Astrocyte (in vitro differentiated cells and primary cell): Measurements from ENCODE around the gene CCDC137. TPM values are rescaled to one million over a fixed set of nuclear protein-coding genes. Genes with fewer than 3 reads are reported as not detected.

ENCODE experiments used
- DNase-seq: peaks from one replicate; pipeline ENCODE4 v3.0.0-alpha.2; 2010; ENCODE audit warnings: low read depth
- FAIRE-seq: peaks from 2 replicates; lab custom pipeline; 2011; peaks lifted over from hg19 to GRCh38; lab: Jason Lieb, UNC
- H2AFZ ChIP-seq: 2 replicates; pipeline ENCODE4 v1.6.0; 2012; ENCODE audit warnings: low read depth, low read length, inconsistent platforms
- H3K27ac ChIP-seq: 2 replicates; pipeline ENCODE4 v1.5.1; 2011; ENCODE audit warnings: low read depth, low read length, inconsistent platforms
- H3K27me3 ChIP-seq: 2 replicates; pipeline ENCODE4 v1.6.0; 2011; ENCODE audit warnings: low read length, inconsistent platforms; ENCODE audit not compliant: insufficient read depth
- H3K36me3 ChIP-seq: 2 replicates; pipeline ENCODE4 v1.5.1; 2011; ENCODE audit warnings: low read length, inconsistent platforms; ENCODE audit not compliant: insufficient read depth
- H3K4me1 ChIP-seq: 2 replicates; pipeline ENCODE4 v1.5.1; 2011; ENCODE audit warnings: low read length, inconsistent platforms; ENCODE audit not compliant: insufficient read depth
- H3K4me2 ChIP-seq: 2 replicates; pipeline ENCODE4 v1.6.0; 2012; ENCODE audit warnings: low read length, inconsistent platforms
- H3K4me3 ChIP-seq: 2 replicates; pipeline ENCODE4 v1.5.1; 2011; ENCODE audit warnings: low read depth, mild to moderate bottlenecking, low read length, inconsistent platforms; ENCODE audit not compliant: insufficient read depth
- H3K79me2 ChIP-seq: 2 replicates; pipeline ENCODE4 v1.6.0; 2012; ENCODE audit warnings: mild to moderate bottlenecking, low read length, inconsistent platforms; ENCODE audit not compliant: insufficient read depth
- H3K9ac ChIP-seq: 2 replicates; pipeline ENCODE4 v1.6.0; 2012; ENCODE audit warnings: mild to moderate bottlenecking, low read length, inconsistent platforms
- H3K9me3 ChIP-seq: 2 replicates; pipeline ENCODE4 v1.5.1; 2012; ENCODE audit warnings: low read depth, mild to moderate bottlenecking, low read length, inconsistent platforms; ENCODE audit not compliant: insufficient read depth
- H4K20me1 ChIP-seq: 2 replicates; pipeline ENCODE4 v1.6.0; 2012; ENCODE audit warnings: low read length, inconsistent platforms; ENCODE audit not compliant: insufficient read depth
- H3K27ac Mint-ChIP-seq: one replicate; pipeline ENCODE4 v1.8.0; 2021; ENCODE audit warnings: mild to moderate bottlenecking, mixed read lengths; ENCODE audit not compliant: unreplicated experiment
- H3K27me3 Mint-ChIP-seq: one replicate; pipeline ENCODE4 v1.8.0; 2021; ENCODE audit warnings: low read depth, mixed read lengths; ENCODE audit not compliant: unreplicated experiment
- H3K36me3 Mint-ChIP-seq: one replicate; pipeline ENCODE4 v1.8.0; 2021; ENCODE audit warnings: low read depth, mixed read lengths; ENCODE audit not compliant: unreplicated experiment
- H3K4me1 Mint-ChIP-seq: one replicate; pipeline ENCODE4 v1.8.0; 2021; ENCODE audit warnings: low read depth, mixed read lengths; ENCODE audit not compliant: unreplicated experiment
- H3K4me3 Mint-ChIP-seq: one replicate; pipeline ENCODE4 v1.8.0; 2021; ENCODE audit warnings: mild to moderate bottlenecking, moderate library complexity, mixed read lengths; ENCODE audit not compliant: unreplicated experiment
- H3K9me3 Mint-ChIP-seq: one replicate; pipeline ENCODE4 v1.8.0; 2021; ENCODE audit warnings: mild to moderate bottlenecking, mixed read lengths; ENCODE audit not compliant: unreplicated experiment
- CTCF ChIP-seq: IDR thresholded peaks from 2 replicates; pipeline ENCODE4 v1.5.1; 2011; ENCODE audit warnings: low read depth, mild to moderate bottlenecking, inconsistent platforms, low read length, moderate library complexity; ENCODE audit not compliant: insufficient read depth
- EZH2 ChIP-seq: IDR thresholded peaks from 2 replicates; pipeline ENCODE4 v1.6.1; 2012; ENCODE audit warnings: mild to moderate bottlenecking, low read length, inconsistent platforms; ENCODE audit not compliant: insufficient read depth
- total RNA-seq: library from RNA; stranded (reverse); gene quantifications from 2 replicates; pipeline ENCODE4 v1.2.1, GENCODE V29; 2021

Gene CCDC137
- total RNA-seq, 1 donor from 2014 or later: 29.4 TPM

GRCh38 chr17:81659038-81659437 lies 7.5 kb upstream of the CCDC137 start:
- DNase-seq (no peak), FAIRE-seq (no peak)
- no peaks in the 10 kb centered on the region for H3K4me1 ChIP-seq
- no peaks in the 10 kb centered on the region for H3K9me3 ChIP-seq
- no peaks in the 10 kb centered on the region for H4K20me1 ChIP-seq
- no peaks in the 10 kb centered on the region for H3K27me3 ChIP-seq
- H3K36me3 Mint-ChIP-seq: no peaks in the 10 kb centered on the region
- TF ChIP-seq CTCF: no peak
- no peak for TF ChIP-seq EZH2
- H3K4me2 ChIP-seq: no peak overlapping the region
- no peaks in the 10 kb centered on the region for H3K27me3 Mint-ChIP-seq
- no peaks in the 10 kb centered on the region for H3K4me1 Mint-ChIP-seq
- no peaks in the 10 kb centered on the region for H3K79me2 ChIP-seq
- H3K27ac Mint-ChIP-seq: no peak overlapping the region
- H3K4me3 Mint-ChIP-seq: no peak overlapping the region
- H3K27ac ChIP-seq: no peak overlapping the region
- no peaks in the 10 kb centered on the region for H3K36me3 ChIP-seq
- H3K9me3 Mint-ChIP-seq: no peaks in the 10 kb centered on the region
- no peak overlapping the region for H3K9ac ChIP-seq
- no peak overlapping the region for H3K4me3 ChIP-seq
- H2AFZ ChIP-seq: no peak overlapping the region

- TF ChIP-seq EZH2 (no peak), CTCF (no peak)
- no peak overlapping the region for H3K4me2 ChIP-seq
- H2AFZ ChIP-seq: no peak overlapping the region
- peaks cover 5% of the 10 kb centered on the region for H3K79me2 ChIP-seq
- no peaks in the 10 kb centered on the region for H3K27me3 ChIP-seq
- H3K36me3 Mint-ChIP-seq: no peaks in the 10 kb centered on the region
- H3K4me3 ChIP-seq: no peak overlapping the region
- no peak overlapping the region for H3K27ac ChIP-seq
- H4K20me1 ChIP-seq: no peaks in the 10 kb centered on the region
- no peaks in the 10 kb centered on the region for H3K27me3 Mint-ChIP-seq
- peaks cover 4% of the 10 kb centered on the region for H3K4me1 ChIP-seq
- no peak overlapping the region for H3K4me3 Mint-ChIP-seq
- peaks cover under 1% of the 10 kb centered on the region for H3K4me1 Mint-ChIP-seq
- FAIRE-seq: no peak
- H3K9me3 Mint-ChIP-seq: no peaks in the 10 kb centered on the region
- H3K9me3 ChIP-seq: no peaks in the 10 kb centered on the region
- H3K27ac Mint-ChIP-seq: no peak overlapping the region
- no peak for DNase-seq
- H3K36me3 ChIP-seq: no peaks in the 10 kb centered on the region
- no peak overlapping the region for H3K9ac ChIP-seq
Measured at GRCh38 chr17:81660441-81660840, 6.1 kb upstream of the CCDC137 start.

- no peak for FAIRE-seq
Measured at GRCh38 chr17:81662002-81662401, 4.5 kb upstream of the CCDC137 start.

More at GRCh38 chr17:81662002-81662401, 4.5 kb upstream of the CCDC137 start:
- no peaks in the 10 kb centered on the region for H3K9me3 ChIP-seq
- H3K27ac Mint-ChIP-seq: no peak overlapping the region
- no peak for TF ChIP-seq EZH2
- no peak for TF ChIP-seq CTCF
- H3K4me1 ChIP-seq: peaks cover 8% of the 10 kb centered on the region
- no peaks in the 10 kb centered on the region for H3K36me3 ChIP-seq
- no peak overlapping the region for H3K4me3 Mint-ChIP-seq
- no peak for DNase-seq
- no peaks in the 10 kb centered on the region for H3K27me3 ChIP-seq
- H3K4me2 ChIP-seq: no peak overlapping the region
- H3K36me3 Mint-ChIP-seq: no peaks in the 10 kb centered on the region
- H3K79me2 ChIP-seq: peaks cover 20% of the 10 kb centered on the region
- no peak overlapping the region for H3K27ac ChIP-seq
- H3K9ac ChIP-seq: no peak overlapping the region
- no peaks in the 10 kb centered on the region for H3K9me3 Mint-ChIP-seq
- H4K20me1 ChIP-seq: no peaks in the 10 kb centered on the region
- no peak overlapping the region for H2AFZ ChIP-seq
- H3K27me3 Mint-ChIP-seq: no peaks in the 10 kb centered on the region
- no peak overlapping the region for H3K4me3 ChIP-seq
- peaks cover 6% of the 10 kb centered on the region for H3K4me1 Mint-ChIP-seq
